Measurements from ENCODE around the gene COL2A1. TPM values are rescaled to one million over a fixed set of nuclear protein-coding genes. Genes with fewer than 3 reads are reported as not detected.

The COL2A1 gene
- total RNA-seq, 1 experiment from 2014 or later, result 10.8 TPM

GRCh38 chr12:47967461-47968321, 36.6 kb downstream of the COL2A1 start:
- no peak overlapping the region for H2BK120ac ChIP-seq (ENCODE audit: low read depth, low read length, poor library complexity, severe bottlenecking)
- peaks cover 50% of the 10 kb centered on the region for H3K27me3 Mint-ChIP-seq (ENCODE audit: low read depth)
- H3K4me3 Mint-ChIP-seq, result no peak overlapping the region
- H3K4ac ChIP-seq (ENCODE audit: low read depth, low read length), result no peak overlapping the region
- no peak overlapping the region for H2BK5ac ChIP-seq (ENCODE audit: insufficient read length, low read length)
- no peaks in the 10 kb centered on the region for H3K79me1 ChIP-seq (ENCODE audit: insufficient read depth, low read depth, low read length, poor library complexity, severe bottlenecking)
- H3K9me3 ChIP-seq (ENCODE audit: control insufficient read depth, low read depth, low read length), result no peaks in the 10 kb centered on the region
- peaks cover 13 to 15% of the 10 kb centered on the region in 2 experiments for H3K4me1 Mint-ChIP-seq
- H2BK12ac ChIP-seq (ENCODE audit: insufficient read length, low read depth, low read length), result no peak overlapping the region
- no peak overlapping the region for H4K8ac ChIP-seq (replicated peaks; ENCODE audit: insufficient read length, low read depth, low read length)
- H3K9ac ChIP-seq (ENCODE audit: extremely low read depth, insufficient read length, low read length), result no peak overlapping the region
- no peak overlapping the region for H3K27ac ChIP-seq (ENCODE audit: insufficient read length, low read depth, low read length)
- no peaks in the 10 kb centered on the region for H3K79me2 ChIP-seq (ENCODE audit: insufficient read depth, low read length)
- H4K5ac ChIP-seq (ENCODE audit: insufficient read length, low read depth, low read length), result no peak overlapping the region
- H3K23me2 ChIP-seq (ENCODE audit: insufficient read length, low read depth, low read length, poor library complexity, severe bottlenecking), result peaks cover 8% of the 10 kb centered on the region
- H3T11ph ChIP-seq (ENCODE audit: low read length), result no peak overlapping the region
- no peak overlapping the region for H3K27ac Mint-ChIP-seq
- no peak for TF ChIP-seq CTCF (conservative IDR thresholded peaks at IDR 0.05)
- no peak overlapping the region for H2BK15ac ChIP-seq (ENCODE audit: low read depth, low read length)
- no peaks in the 10 kb centered on the region for H4K20me1 ChIP-seq (ENCODE audit: control insufficient read depth, insufficient read depth, insufficient read length)
- no peak overlapping the region for H3K56ac ChIP-seq (ENCODE audit: insufficient read length, low read depth, low read length)
- H3K23ac ChIP-seq (ENCODE audit: insufficient read length, low read depth, low read length), result no peak overlapping the region
- H2AFZ ChIP-seq (ENCODE audit: low read length), result no peak overlapping the region
- peaks cover 0 to 15% (median 0%) of the 10 kb centered on the region in 3 experiments; a peak in 3 of 7 replicates for H3K36me3 Mint-ChIP-seq (ENCODE audit: insufficient read depth in 1 of 3, low read depth in 3 of 3)
- no peak overlapping the region for H3K4me2 ChIP-seq (ENCODE audit: insufficient read depth, insufficient read length, low read length)
- no peaks in the 10 kb centered on the region; the same call in 1 of the 2 replicates for H3K27me3 ChIP-seq (ENCODE audit: insufficient read depth, low read length)
- no peaks in the 10 kb centered on the region for H3K9me3 Mint-ChIP-seq
- no peak overlapping the region for H3K18ac ChIP-seq (ENCODE audit: insufficient read length, low read depth, low read length)
- no peak overlapping the region for H3K14ac ChIP-seq (ENCODE audit: insufficient read depth, low read length)
- no peaks in the 10 kb centered on the region for H3K4me1 ChIP-seq (ENCODE audit: insufficient read depth, low read length)
- DNase-seq, result no peak
- no peak overlapping the region for H4K91ac ChIP-seq (ENCODE audit: insufficient read length, low read depth, low read length)
- no CpG with 5 or more reads among the region's 5 CpGs for WGBS (ENCODE audit: extremely low coverage, insufficient read length, low lambda C conversion rate)
- H2BK20ac ChIP-seq (ENCODE audit: low read depth, low read length, poor library complexity, severe bottlenecking), result no peak overlapping the region
- H2AK5ac ChIP-seq (ENCODE audit: insufficient read length, low read length), result no peak overlapping the region

Data from H9 (cell line).